ENCODE data around the gene NR2C2AP. TPM values are rescaled to one million over a fixed set of nuclear protein-coding genes. Genes with fewer than 3 reads are reported as not detected.

The NR2C2AP gene
- total and polyA plus RNA-seq, 2 donors (not counting 3 experiments of a cell fraction or from before 2014, with no cell fraction given): 11.9 to 17.5 TPM

DNA sequence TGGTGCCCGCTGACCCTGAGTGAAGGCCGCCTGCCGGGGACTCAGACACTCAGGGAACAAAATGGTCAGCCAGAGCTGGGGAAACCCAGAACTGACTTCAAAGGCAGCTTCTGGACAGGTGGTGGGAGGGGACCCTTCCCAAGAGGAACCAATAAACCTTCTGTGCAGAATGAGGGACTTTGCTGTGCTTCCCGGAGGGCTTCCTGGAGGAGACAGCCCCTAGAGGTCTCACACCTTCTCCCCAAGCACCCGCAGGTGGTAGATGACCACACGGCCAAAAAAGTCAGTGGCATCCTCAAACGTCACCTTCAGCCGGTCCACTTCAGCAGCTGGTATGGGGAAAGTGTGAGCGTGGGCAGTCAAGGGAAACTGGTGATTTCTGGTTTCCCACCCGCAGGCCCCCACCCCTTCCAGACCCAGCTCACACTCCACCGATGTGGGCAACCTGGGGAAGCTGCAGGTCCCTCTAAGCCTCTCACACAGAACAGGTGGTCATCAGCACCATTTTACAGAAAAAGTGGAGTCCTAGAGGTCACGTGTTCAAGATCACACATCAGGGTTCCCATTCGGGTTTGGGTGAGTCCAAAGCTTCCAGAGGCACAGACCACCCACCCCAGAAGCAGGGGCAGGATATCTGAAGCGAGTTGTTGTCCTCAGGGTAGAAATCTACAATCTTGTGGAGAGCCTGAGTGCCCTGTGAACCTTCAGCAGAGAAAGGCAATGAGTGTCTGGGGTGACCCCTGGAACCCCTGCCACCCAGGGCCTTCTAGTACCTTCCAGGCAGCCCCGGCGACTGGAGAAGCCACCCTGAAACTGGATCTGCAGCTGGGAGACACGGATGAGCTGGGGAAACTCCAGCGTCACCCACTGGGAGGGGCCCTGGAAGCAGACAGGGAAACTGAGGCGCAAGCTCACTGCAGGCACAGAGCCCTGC is 1.2 kb downstream of the NR2C2AP start:
- H4K20me1 ChIP-seq (replicated peaks; ENCODE audit: control insufficient read depth, extremely low read depth, insufficient read depth, low read length): no peaks in the 10 kb centered on the region
- H3K9me3 ChIP-seq (replicated peaks; ENCODE audit: control insufficient read depth, insufficient read depth, low read length): no peaks in the 10 kb centered on the region
- TF ChIP-seq JUN (IDR thresholded peaks at IDR 0.05; ENCODE audit: borderline replicate concordance, insufficient read depth, insufficient read length, low read depth): no peak
- TF ChIP-seq GATA2 (IDR thresholded peaks at IDR 0.05; ENCODE audit: insufficient read depth, insufficient read length, low read depth, low read length): no peak
- no peak for TF ChIP-seq MYC (IDR thresholded peaks at IDR 0.05; ENCODE audit: low read depth, low read length)
- no peak for TF ChIP-seq FOS (IDR thresholded peaks at IDR 0.05; ENCODE audit: borderline replicate concordance, insufficient read depth, low read length)
- no peak for TF ChIP-seq EZH2 (IDR thresholded peaks at IDR 0.05; ENCODE audit: borderline replicate concordance, low read depth, low read length, severe bottlenecking)
- no peak for TF ChIP-seq POLR2AphosphoS5 (IDR thresholded peaks at IDR 0.05; ENCODE audit: insufficient read depth, low read depth, low read length)
- TF ChIP-seq, protein P1, sequence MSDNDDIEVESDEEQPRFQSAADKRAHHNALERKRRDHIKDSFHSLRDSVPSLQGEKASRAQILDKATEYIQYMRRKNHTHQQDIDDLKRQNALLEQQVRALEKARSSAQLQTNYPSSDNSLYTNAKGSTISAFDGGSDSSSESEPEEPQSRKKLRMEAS (IDR thresholded peaks at IDR 0.05; ENCODE audit: insufficient read depth, insufficient read length): no peak
- TF ChIP-seq, protein P2, sequence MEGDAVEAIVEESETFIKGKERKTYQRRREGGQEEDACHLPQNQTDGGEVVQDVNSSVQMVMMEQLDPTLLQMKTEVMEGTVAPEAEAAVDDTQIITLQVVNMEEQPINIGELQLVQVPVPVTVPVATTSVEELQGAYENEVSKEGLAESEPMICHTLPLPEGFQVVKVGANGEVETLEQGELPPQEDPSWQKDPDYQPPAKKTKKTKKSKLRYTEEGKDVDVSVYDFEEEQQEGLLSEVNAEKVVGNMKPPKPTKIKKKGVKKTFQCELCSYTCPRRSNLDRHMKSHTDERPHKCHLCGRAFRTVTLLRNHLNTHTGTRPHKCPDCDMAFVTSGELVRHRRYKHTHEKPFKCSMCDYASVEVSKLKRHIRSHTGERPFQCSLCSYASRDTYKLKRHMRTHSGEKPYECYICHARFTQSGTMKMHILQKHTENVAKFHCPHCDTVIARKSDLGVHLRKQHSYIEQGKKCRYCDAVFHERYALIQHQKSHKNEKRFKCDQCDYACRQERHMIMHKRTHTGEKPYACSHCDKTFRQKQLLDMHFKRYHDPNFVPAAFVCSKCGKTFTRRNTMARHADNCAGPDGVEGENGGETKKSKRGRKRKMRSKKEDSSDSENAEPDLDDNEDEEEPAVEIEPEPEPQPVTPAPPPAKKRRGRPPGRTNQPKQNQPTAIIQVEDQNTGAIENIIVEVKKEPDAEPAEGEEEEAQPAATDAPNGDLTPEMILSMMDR (IDR thresholded peaks at IDR 0.05; ENCODE audit: extremely low read depth in 1 of 2, insufficient read depth in 1 of 2, low read depth in 1 of 2, low read length in 2 of 2): no peak
- no peak for TF ChIP-seq POLR2A (IDR thresholded peaks at IDR 0.05; ENCODE audit: low read depth, low read length)
- peak overlapping the region in 1 of 3 experiments; percentile 59 for H3K4me3 ChIP-seq (replicated peaks in 1 of 3; ENCODE audit: insufficient read depth in 1 of 3, low read depth in 1 of 3, low read length in 3 of 3)
- H3K9ac ChIP-seq (replicated peaks; ENCODE audit: extremely low read depth, insufficient read depth, low read length): no peak overlapping the region
- no peaks in the 10 kb centered on the region for H3K27me3 ChIP-seq (ENCODE audit: control insufficient read depth in 2 of 2, insufficient read depth in 2 of 2, low read length in 2 of 2)
- peaks cover 9 to 22% of the 10 kb centered on the region in 2 experiments for H3K36me3 ChIP-seq (ENCODE audit: control insufficient read depth in 2 of 2, extremely low read depth in 1 of 2, insufficient read depth in 2 of 2, low read length in 2 of 2)
- BruUV-seq (replicated peaks): no TSS peak
- H3K27ac ChIP-seq (ENCODE audit: insufficient read depth, low read depth, low read length): no peak overlapping the region
- no peak for FAIRE-seq
- dilution Hi-C loops (cut with MboI; ENCODE audit: extremely low pct_ligation_motif_present, low sequenced_read_pairs): no loop called here
- peak overlapping the region; percentile 80 for H3K4me2 ChIP-seq (ENCODE audit: insufficient read depth, low read length)
- no peaks in the 10 kb centered on the region for H3K9me1 ChIP-seq (replicated peaks; ENCODE audit: control insufficient read depth, extremely low read depth, insufficient read depth, low read length)
- H3K79me2 ChIP-seq (ENCODE audit: control insufficient read depth, insufficient read depth, low read length): peaks cover 12% of the 10 kb centered on the region
- no peak overlapping the region for H2AFZ ChIP-seq (ENCODE audit: low read depth, low read length)
- ChIA-PET CTCF (interaction anchor here (1.3 to 2.0 kb wide), 2 partner anchors 10 to 289 kb away, joined by 3 to 13 read pairs; partner anchors contain the start of genes BORCS8 and RFXANK), POLR2A (no interaction called here)
- peaks cover 6% of the 10 kb centered on the region for H3K4me1 ChIP-seq (ENCODE audit: control insufficient read depth, extremely low read depth, insufficient read depth, low read length)
- intact Hi-C loops (cut with micrococcal nuclease): no loop called here
- DNase-seq (ENCODE audit: low read depth, low spot score): no peak
